Activated CD4-positive, alpha-beta T cell treated with anti-CD3 and anti-CD28 coated beads, Interleukin-2, amount 10 ng/mL, durations not matched to agents 24 days and 14 days (primary cell): Measurements from ENCODE around the gene SLC4A1AP. TPM values are rescaled to one million over a fixed set of nuclear protein-coding genes. Genes with fewer than 3 reads are reported as not detected.

Experiments used
- DNase-seq: peaks from one replicate; pipeline ENCODE4 v3.0.0; 2022
- H3K27ac Mint-ChIP-seq: one replicate; pipeline ENCODE4 v1.8.0; 2022; ENCODE audit warnings: mild to moderate bottlenecking, mixed read lengths
- H3K27me3 Mint-ChIP-seq: one replicate; pipeline ENCODE4 v1.8.0; 2022; ENCODE audit warnings: mixed read lengths
- H3K36me3 Mint-ChIP-seq: one replicate; pipeline ENCODE4 v1.8.0; 2022; ENCODE audit warnings: low read depth, mild to moderate bottlenecking, mixed read lengths
- H3K4me1 Mint-ChIP-seq: one replicate; pipeline ENCODE4 v1.8.0; 2021; ENCODE audit warnings: mixed read lengths
- H3K4me3 Mint-ChIP-seq: one replicate; pipeline ENCODE4 v1.8.0; 2022; ENCODE audit warnings: mild to moderate bottlenecking, moderate library complexity, mixed read lengths
- H3K9me3 Mint-ChIP-seq: one replicate; pipeline ENCODE4 v1.8.0; 2021; ENCODE audit warnings: mixed read lengths
- intact Hi-C: fragments of 100-400 bp; cut with micrococcal nuclease; formaldehyde crosslinking; loops from one replicate; pipeline ENCODE4 v1.15.1; 2023
- total RNA-seq: library from RNA; stranded (reverse); gene quantifications from 2 replicates; pipeline ENCODE4 v1.2.3, GENCODE V29; 2022

The SLC4A1AP gene
- total RNA-seq, 1 donor from 2014 or later = 28.7 TPM

DNA sequence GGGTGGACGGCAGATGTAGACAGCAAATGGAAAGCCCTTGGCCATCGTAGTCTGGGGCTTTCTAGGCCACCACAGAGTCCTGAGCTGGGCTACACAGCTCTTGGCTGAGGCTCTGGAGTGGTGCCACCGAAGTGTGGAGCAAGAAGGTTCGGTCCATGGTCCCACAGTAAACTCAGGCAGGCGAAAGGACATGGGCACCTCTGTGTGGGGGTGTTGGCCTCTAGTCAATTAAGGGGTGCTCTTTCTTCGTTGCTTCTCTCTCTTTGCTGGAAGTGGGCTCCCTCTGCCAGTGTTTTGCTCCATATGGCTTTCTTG is 73.2 kb downstream of the SLC4A1AP start:
- peaks cover 18% of the 10 kb centered on the region for H3K4me1 Mint-ChIP-seq
- intact Hi-C loops = no loop called here
- H3K27ac Mint-ChIP-seq = no peak overlapping the region
- no peak for DNase-seq
- peaks cover 3% of the 10 kb centered on the region for H3K27me3 Mint-ChIP-seq
- no peak overlapping the region for H3K4me3 Mint-ChIP-seq
- H3K36me3 Mint-ChIP-seq = no peaks in the 10 kb centered on the region
- no peaks in the 10 kb centered on the region for H3K9me3 Mint-ChIP-seq

DNA sequence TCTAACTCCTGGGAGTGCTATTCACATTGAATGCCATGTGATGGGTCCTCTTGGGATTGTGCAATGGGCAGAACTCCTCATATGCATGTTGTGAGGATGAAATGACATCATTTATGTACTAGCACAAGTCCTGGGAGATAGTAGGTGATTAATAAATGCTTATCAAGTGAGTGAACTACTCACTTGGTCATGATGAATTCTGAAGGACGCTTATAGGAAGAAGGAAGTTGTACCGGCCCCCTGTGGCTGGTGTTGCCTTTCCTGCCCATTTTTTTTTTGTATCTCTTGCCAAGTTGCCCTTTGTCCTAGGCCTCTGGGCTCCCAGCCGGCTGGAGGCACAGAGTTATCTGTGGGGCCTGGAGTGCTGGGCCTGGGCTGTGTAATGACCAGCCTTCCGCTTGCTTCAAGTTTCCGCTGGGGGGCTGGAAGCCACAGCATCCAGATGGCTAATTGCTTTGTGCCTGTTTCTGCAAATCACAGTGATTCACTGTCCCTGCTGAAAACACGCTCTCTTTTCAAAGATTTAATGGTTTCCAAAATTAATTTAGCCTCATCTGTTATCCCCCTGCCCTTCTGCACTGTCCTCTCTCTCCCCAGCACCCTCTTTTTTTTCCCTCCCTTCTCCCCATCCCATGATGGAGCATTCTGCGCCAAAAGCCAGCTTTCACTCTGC is 74.1 kb downstream of the SLC4A1AP start:
- H3K27me3 Mint-ChIP-seq = peaks cover 3% of the 10 kb centered on the region
- H3K36me3 Mint-ChIP-seq = no peaks in the 10 kb centered on the region
- intact Hi-C loops = no loop called here
- DNase-seq = no peak
- no peaks in the 10 kb centered on the region for H3K9me3 Mint-ChIP-seq
- no peak overlapping the region for H3K27ac Mint-ChIP-seq
- no peak overlapping the region for H3K4me3 Mint-ChIP-seq
- peaks cover 18% of the 10 kb centered on the region for H3K4me1 Mint-ChIP-seq

DNA sequence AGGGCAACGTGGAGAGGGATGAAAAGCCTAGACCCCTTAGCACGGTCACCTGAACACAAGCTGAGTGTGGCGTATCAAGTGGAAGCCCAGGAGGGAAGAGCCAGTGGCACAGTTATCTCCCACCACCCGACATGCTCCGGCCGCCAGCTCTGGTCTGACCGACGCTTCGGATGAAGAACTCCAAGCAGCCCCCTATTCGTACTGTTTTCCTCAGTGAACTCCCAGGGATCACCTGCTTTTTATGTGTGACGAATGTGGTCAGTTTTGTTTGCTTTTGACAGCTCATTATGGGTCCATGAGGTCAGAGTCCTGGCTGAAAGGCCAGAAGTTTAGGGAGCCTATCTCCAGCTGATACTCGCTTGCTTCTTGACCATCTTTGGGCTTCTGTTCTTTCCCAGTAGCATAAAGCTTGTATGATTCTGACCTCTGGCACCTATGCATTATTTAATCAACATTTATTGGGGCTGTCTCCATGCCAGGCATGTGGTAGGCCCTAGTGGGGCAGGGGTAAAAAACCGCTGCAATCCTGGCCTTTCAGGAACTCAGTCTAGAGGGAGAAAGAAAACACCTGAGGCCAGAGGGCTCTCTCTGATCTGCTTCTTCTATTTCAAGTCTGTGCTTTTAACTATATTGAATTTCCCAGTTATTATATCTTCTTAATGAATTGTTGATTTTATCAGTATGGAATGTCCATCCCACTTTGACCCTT is 74.8 kb downstream of the SLC4A1AP start:
- no peaks in the 10 kb centered on the region for H3K9me3 Mint-ChIP-seq
- peaks cover 3% of the 10 kb centered on the region for H3K27me3 Mint-ChIP-seq
- H3K4me3 Mint-ChIP-seq = no peak overlapping the region
- no peak overlapping the region for H3K27ac Mint-ChIP-seq
- no peaks in the 10 kb centered on the region for H3K36me3 Mint-ChIP-seq
- intact Hi-C loops = no loop called here
- peaks cover 18% of the 10 kb centered on the region for H3K4me1 Mint-ChIP-seq
- DNase-seq = no peak

DNA sequence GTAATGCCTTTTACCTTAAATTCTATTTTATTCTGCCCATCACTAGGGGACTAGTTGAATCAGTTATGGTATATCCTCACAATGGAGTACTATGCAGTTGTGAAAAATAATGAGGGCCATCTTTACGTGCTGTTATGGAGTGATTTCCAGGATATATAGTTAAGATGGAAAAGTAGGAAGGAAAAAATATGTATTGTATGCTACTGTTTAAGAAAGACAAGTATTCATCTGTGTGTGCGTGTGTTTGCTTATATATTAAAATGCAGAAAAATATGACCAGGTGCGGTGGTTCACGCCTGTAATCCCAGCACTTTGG is 75.3 kb downstream of the SLC4A1AP start:
- intact Hi-C loops = no loop called here
- Mint-ChIP-seq H3K4me1 (peaks cover 18% of the 10 kb centered on the region), H3K27me3 (peaks cover 4% of the 10 kb centered on the region), H3K9me3 (no peaks in the 10 kb centered on the region), H3K36me3 (no peaks in the 10 kb centered on the region), H3K4me3 (no peak overlapping the region), H3K27ac (no peak overlapping the region)
- DNase-seq = no peak

DNA sequence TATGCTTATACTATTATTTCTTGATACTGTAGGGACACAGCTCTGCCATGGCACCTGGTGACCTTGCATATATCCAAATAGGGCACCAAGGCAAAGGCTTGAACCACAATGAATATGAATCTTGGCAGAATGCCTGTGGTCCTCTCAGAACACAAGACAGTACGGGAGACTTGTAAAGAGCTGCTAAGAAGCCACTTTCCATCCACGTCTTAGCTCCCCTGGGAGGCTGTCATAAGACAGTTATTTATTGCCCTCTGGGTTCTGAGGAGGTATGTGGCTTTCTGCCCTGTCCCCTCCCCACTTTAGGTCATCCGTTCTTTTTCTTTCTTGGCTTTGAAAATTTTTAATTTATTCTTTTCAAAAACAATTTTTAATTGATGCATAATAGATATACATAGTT is 78.0 kb downstream of the SLC4A1AP start:
- no peaks in the 10 kb centered on the region for H3K36me3 Mint-ChIP-seq
- no peaks in the 10 kb centered on the region for H3K9me3 Mint-ChIP-seq

DNA sequence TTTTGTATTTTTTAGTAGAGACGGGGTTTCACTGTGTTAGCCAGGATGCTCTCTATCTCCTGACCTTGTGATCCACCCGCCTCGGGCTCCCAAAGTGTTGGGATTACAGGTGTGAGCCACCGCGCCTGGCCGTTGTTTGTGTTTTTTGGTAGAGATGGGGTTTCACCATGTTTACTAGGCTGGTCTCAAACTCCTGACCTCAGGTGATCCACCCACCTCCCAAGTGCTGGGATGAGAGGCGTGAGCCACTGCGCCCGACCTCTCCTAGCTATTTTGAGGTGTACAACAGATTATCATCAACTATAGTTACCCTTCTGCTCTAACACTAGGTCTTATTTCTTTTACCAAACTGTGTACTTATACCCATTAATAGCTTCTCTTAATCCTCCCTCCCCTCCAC is 78.9 kb downstream of the SLC4A1AP start:
- Mint-ChIP-seq H3K27ac (no peak overlapping the region), H3K4me3 (no peak overlapping the region), H3K27me3 (peaks cover 15% of the 10 kb centered on the region), H3K4me1 (no peaks in the 10 kb centered on the region), H3K36me3 (no peaks in the 10 kb centered on the region), H3K9me3 (no peaks in the 10 kb centered on the region)
- DNase-seq = no peak
- intact Hi-C loops = no loop called here

More for the DNA sequence above, 78.0 kb downstream of the SLC4A1AP start:
- intact Hi-C loops = no loop called here
- no peak overlapping the region for H3K27ac Mint-ChIP-seq
- no peak overlapping the region for H3K4me3 Mint-ChIP-seq
- peaks cover 14% of the 10 kb centered on the region for H3K27me3 Mint-ChIP-seq
- DNase-seq = no peak
- peaks cover 2% of the 10 kb centered on the region for H3K4me1 Mint-ChIP-seq

Other genes starting within 250 kb of the SLC4A1AP start
- 93.9 and 94.7 TPM in 2 replicates for gene NRBP1, start 235.3 kb upstream of the SLC4A1AP start, total RNA-seq
- gene KRTCAP3, start 221.5 kb upstream of the SLC4A1AP start, total RNA-seq = 4.6 and 5.2 TPM in 2 replicates
- 12.4 and 12.9 TPM in 2 replicates for gene IFT172, start 174.1 kb upstream of the SLC4A1AP start, total RNA-seq
- gene FNDC4, start 168.7 kb upstream of the SLC4A1AP start, total RNA-seq = not detected in 2 replicates
- gene GCKR, start 167.1 kb upstream of the SLC4A1AP start, total RNA-seq = not detected in 2 replicates
- gene ZNF512, start 80.8 kb upstream of the SLC4A1AP start, total RNA-seq = 29.0 and 32.7 TPM in 2 replicates
- gene CCDC121, start 34.9 kb upstream of the SLC4A1AP start, total RNA-seq = 0.54 and 0.63 TPM in 2 replicates
- gene GPN1, start 34.8 kb upstream of the SLC4A1AP start, total RNA-seq = 51.0 and 55.4 TPM in 2 replicates
- 33.3 and 34.5 TPM in 2 replicates for gene SUPT7L, start 275 bp upstream of the SLC4A1AP start, total RNA-seq
- 59.0 and 59.6 TPM in 2 replicates for gene MRPL33, start 107.8 kb downstream of the SLC4A1AP start, total RNA-seq
- 1.3 and 1.4 TPM in 2 replicates for gene RBKS, start 226.5 kb downstream of the SLC4A1AP start, total RNA-seq
- gene BABAM2, start 226.8 kb downstream of the SLC4A1AP start, total RNA-seq = 45.9 and 46.7 TPM in 2 replicates